Stimulated activated CD4-positive, alpha-beta T cell treated with anti-CD3 and anti-CD28 coated beads, TNF-alpha, amount 100 ng/mL, for 48 hours (primary cell): ENCODE results near the gene STN1.
"Not testable (repeated sequence)": the region's sequence is repeated elsewhere in the genome, so short reads cannot be mapped to it uniquely, and the experiment has no call there.

Source experiments
- DNase-seq, 3 donors: peaks; one replicate each; pipeline ENCODE4 v3.0.0-alpha.2; 2020; ENCODE audit warnings: low read depth in 3 of 3

Gene STN1

GRCh38 chr10:103861505-103861904 lies 56.5 kb downstream of the STN1 start:
- DNase-seq: no peak

GRCh38 chr10:103859161-103860086 lies 58.6 kb downstream of the STN1 start:
- peak in 2 of 3 donors; percentile 17 to 32 for DNase-seq

- no peak for DNase-seq
These were observed 59.6 kb downstream of the STN1 start for GRCh38 chr10:103858360-103858759.

DNA sequence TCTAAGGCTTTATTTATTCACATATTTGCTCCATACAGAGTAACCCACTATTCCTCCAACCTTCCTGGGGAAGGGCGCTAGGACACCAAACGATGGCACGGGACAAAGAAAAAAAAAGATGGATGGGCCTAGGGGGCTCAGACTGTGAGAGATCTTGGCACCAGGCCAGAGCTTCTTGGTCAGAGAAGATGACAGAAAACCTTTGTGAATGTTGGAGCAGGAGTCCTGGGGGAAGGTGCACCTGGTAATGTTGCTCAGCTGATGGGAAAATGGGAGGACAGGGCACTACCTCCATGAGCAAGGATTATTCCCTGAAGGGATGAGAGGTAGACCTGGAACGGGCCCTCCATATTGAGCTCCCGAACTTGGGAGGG lies 61.2 kb downstream of the STN1 start:
- no peak for DNase-seq

DNA sequence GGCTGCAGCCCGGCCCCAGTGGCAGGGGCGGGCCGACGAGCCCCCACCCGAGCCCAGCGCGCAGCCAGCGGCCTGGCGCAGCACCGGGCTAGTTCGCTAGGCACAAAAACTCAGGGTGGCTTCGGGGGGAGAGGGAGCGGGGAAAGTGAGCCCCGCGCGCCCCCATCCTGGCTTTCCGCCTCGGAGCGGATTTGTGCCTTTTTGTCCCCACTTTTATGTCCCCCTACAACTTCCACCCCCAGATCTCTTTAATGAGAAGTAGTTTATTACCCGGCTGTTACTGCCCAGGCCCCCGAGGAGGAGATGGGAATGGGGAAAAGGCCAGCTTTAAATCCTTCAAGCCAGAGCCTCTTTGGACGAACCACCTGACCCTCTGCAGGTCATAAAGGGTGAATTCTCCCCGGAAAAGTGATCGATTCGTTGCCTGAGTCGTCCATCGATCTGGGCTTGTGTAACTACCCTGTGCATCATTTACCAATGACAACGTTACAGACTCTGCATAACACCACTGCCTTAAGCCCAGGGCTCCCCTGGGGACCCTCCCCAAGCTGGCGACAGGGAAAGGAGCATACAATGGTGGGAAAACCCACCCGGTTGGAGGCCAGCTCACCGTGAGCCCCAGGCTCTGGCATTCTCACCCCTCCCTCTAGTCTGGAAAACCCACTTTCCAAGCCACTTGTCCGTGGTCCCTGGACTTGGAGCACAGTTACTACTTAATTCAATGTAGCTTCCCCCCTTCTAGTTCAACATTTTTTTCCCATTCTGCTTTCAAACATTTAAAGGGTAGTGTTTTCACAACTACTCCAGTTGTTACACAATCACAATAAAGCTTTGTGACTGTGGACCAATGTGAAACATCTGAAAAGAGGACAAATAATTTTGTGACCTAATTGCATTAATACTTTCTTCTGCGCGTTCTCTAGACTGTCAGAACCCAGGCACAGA lies 61.9 kb downstream of the STN1 start:
- no peak for DNase-seq

GRCh38 chr10:103855424-103855823 lies 62.6 kb downstream of the STN1 start, which contains the start of gene SH3PXD2A:
Gene SH3PXD2A, minus strand, starts transcription at chr10:103855576. Its CDS starts 310 bp downstream, at chr10:103855266.
- peak in 1 of 3 donors; percentile 17 for DNase-seq

DNA sequence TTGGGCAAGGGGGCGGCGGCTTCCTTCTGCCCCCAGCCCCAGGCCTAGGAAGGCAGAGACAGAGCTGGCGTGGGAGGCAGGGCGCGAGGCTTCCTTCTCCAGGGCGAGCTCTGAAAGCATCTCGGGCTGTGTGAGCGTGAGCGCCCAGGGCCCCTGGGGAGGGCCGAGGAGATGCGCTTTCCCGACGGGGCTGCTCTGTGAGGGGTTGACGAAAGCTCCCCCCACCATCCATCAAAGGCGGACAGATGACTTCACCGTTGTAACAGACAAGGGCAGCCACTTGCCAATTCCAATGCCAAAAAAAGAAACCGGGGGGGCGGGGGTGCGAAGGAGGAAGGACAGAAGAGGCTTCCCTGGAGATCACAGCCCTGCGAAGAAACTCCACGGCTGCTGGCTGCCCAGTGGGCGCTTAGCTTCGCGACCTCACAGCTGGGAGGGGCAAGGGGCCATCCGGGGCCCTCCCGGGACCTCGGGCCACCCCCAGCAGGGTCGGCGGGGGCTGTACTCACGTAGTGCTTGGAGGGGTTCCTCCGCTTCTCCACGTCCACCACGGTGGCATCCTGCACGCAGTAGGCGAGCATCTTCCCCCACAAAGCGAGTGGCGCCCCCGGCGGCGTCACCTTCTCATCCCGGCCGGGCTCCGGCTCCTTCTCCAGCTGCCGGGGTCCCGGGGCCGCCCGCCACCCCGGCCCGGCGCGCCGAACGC lies 63.1 kb downstream of the STN1 start:
- peak in 1 of 3 donors; percentile 20 for DNase-seq

- DNase-seq: no peak
These were observed 63.7 kb downstream of the STN1 start for GRCh38 chr10:103854265-103854685.

DNA sequence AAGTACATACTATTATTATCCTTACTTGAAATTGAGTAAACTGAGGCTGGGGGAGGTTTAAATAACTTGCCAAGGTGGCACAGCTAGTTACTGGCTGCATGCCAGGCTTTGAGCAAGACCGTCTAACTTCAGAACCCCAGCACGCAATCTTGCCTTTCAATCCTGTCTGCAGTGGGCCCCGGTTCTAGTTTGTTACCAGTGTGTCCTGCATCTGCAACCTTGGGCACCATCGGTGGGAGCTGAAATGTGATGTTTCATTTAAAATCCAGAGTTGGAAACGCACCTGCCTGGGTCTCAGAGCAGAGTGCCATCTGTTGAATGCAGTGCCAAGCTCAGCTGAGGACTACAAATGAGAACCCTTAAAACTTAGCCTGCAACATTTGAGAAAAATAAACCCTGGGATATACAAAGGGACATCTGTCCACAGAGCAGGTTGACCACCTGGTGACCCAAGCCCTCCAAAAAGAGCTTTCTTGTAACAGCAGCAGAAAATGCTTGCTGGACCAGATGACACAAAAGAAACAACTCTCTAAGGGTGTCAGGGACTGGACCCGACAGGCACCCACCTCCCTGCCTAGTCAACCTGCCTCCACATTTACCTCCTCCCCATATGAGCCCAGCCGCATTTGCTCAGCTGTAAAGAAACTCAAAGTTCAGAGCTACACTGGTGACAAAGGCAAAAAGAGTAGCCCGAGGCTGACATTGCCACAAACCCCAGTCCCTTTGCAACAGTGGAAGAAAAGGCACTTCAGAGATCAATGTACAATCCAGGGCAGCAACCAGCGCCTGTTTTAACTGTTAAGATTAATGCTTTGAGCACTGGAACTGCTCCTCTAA lies 64.3 kb downstream of the STN1 start:
- DNase-seq: no peak

GRCh38 chr10:103852856-103853255 lies 65.1 kb downstream of the STN1 start:
- DNase-seq: no peak

GRCh38 chr10:103852189-103852711 lies 65.7 kb downstream of the STN1 start:
- no peak for DNase-seq

DNA sequence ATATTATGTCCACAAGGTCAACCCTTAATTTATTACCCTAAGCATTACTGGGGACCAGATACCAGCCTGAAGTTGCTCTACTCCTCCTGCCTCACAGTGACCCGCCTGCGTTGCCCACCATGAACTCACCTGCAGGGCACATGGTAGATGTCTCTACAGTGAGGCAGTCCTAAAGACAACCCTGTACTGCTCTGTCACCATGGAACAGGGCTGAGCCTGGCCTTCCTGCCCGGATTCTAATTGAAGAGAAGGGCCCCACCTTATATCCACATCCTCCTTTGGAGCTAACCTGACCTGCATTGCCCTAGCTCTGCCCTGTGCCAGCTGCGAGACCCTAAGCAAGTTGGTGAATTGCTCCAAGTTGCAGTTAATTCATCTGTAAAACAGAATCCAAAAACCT lies 66.7 kb downstream of the STN1 start:
- DNase-seq: no peak

GRCh38 chr10:103850572-103850895 lies 67.5 kb downstream of the STN1 start:
- no peak for DNase-seq

GRCh38 chr10:103849880-103850571 lies 68.0 kb downstream of the STN1 start:
- no peak for DNase-seq

GRCh38 chr10:103849212-103849877 lies 68.6 kb downstream of the STN1 start:
- DNase-seq: no peak

GRCh38 chr10:103847909-103848468 lies 70.0 kb downstream of the STN1 start:
- no peak for DNase-seq

DNA sequence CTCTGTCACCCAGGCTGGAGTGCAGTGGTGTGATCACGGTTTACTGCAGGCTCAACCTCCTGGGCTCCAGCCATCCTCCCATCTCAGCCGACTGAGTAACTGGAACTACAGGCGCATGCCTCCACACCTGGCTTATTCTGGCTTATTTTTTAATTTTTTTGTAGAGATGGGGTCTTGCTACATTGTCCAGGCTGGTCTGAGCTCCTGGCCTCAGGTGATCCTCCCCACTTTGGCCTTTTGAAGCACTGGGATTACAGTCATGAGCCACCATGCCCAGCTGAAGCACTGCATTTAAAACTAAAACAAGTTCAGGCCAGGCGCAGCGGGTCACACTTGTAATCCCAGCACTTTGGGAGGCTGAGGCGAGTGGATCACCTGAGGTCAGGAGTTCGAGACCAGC lies 70.6 kb downstream of the STN1 start:
- no peak for DNase-seq

- DNase-seq: no peak
These were observed 72.0 kb downstream of the STN1 start for GRCh38 chr10:103845972-103846371.

DNA sequence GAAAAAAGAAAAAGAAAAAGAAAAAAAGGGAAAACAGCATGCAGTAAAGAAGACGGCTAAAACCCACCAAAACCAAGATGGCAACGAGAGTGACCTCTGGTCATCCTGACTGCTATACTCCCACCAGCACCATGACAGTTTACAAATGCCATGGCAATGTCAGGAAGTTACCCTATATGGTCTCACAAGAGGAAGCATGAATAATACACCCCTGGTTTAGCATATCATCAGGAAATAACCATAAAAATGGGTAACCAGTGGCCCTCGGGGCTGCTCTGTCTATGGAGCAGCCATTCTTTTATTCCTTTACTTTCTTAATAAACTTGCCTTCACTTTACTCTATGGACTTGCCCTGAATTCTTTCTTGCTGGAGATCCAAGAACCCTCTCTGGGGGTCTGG lies 72.6 kb downstream of the STN1 start:
- DNase-seq: not testable (repeated sequence)
